Liver (tissue), 9 donors: ENCODE data around the gene THADA. TPM values are rescaled to one million over a fixed set of nuclear protein-coding genes. Genes with fewer than 3 reads are reported as not detected.

Experiments used
- DNase-seq: peaks from one replicate; pipeline ENCODE4 v3.0.0-alpha.2; 2017; ENCODE audit warnings: low spot score
- H3K27ac ChIP-seq, 2 donors: one replicate each; pipeline ENCODE4 v1.7.0; 2013; ENCODE audit warnings: inconsistent platforms in 2 of 2, low read length in 2 of 2, control low read depth in 1 of 2, low read depth in 1 of 2, mild to moderate bottlenecking in 1 of 2
- H3K27me3 ChIP-seq, 4 donors: one replicate each; pipeline versions ENCODE4 v1.6.1 to v1.7.0; 2013; ENCODE audit warnings: low read length in 3 of 4, inconsistent platforms in 1 of 4, mild to moderate bottlenecking in 1 of 4, moderate library complexity in 1 of 4; ENCODE audit not compliant: control insufficient read depth in 4 of 4, insufficient read depth in 4 of 4
- H3K36me3 ChIP-seq, 4 donors: one replicate each; pipeline versions ENCODE4 v1.6.1 to v1.7.0; 2013; ENCODE audit warnings: low read length in 3 of 4, mild to moderate bottlenecking in 3 of 4, low read depth in 1 of 4, moderate library complexity in 1 of 4; ENCODE audit not compliant: control insufficient read depth in 4 of 4, insufficient read depth in 3 of 4
- H3K4me1 ChIP-seq, 4 donors: one replicate each; pipeline versions ENCODE4 v1.6.1 to v1.7.0; 2013; ENCODE audit warnings: low read length in 3 of 4, mild to moderate bottlenecking in 3 of 4, moderate library complexity in 1 of 4; ENCODE audit not compliant: control insufficient read depth in 4 of 4, insufficient read depth in 4 of 4
- H3K4me3 ChIP-seq, 3 donors: one replicate each; pipeline versions ENCODE4 v1.6.1 to v1.7.0; 2013; ENCODE audit warnings: low read length in 3 of 3, control low read depth in 1 of 3, low read depth in 1 of 3, mild to moderate bottlenecking in 1 of 3
- H3K9ac ChIP-seq, 2 donors: one replicate each; pipeline ENCODE4 v1.7.0; 2013; ENCODE audit warnings: low read length in 2 of 2, mild to moderate bottlenecking in 2 of 2, moderate library complexity in 2 of 2, control low read depth in 1 of 2, low read depth in 1 of 2
- H3K9me3 ChIP-seq, 4 donors: one replicate each; pipeline versions ENCODE4 v1.6.1 to v1.7.0; 2013; ENCODE audit warnings: low read length in 3 of 4; ENCODE audit not compliant: control insufficient read depth in 4 of 4
- EGR1 ChIP-seq, 2 donors: IDR thresholded peaks; 2 replicates each; pipeline ENCODE4 v1.6.1; 2016 to 2018; ENCODE audit warnings: antibody characterized with exemption in 2 of 2, low read depth in 2 of 2
- FOXA1 ChIP-seq: IDR thresholded peaks from 2 replicates; pipeline ENCODE4 v1.6.1; 2016; ENCODE audit warnings: antibody characterized with exemption
- FOXA2 ChIP-seq: IDR thresholded peaks from 2 replicates; pipeline ENCODE4 v1.6.1; 2016; ENCODE audit warnings: antibody characterized with exemption
- GABPA ChIP-seq, 2 donors: IDR thresholded peaks in 1 of 2; conservative IDR thresholded peaks in 1 of 2; 2 replicates each; pipeline ENCODE4 v1.6.1; 2016; ENCODE audit warnings: antibody characterized with exemption in 2 of 2, mild to moderate bottlenecking in 1 of 2, moderate library complexity in 1 of 2
- HNF4A ChIP-seq, 2 donors: conservative IDR thresholded peaks; 2 replicates each; pipeline ENCODE4 v1.6.1; 2016; ENCODE audit warnings: antibody characterized with exemption in 2 of 2, mild to moderate bottlenecking in 2 of 2
- HNF4G ChIP-seq: IDR thresholded peaks from 2 replicates; pipeline ENCODE4 v1.6.1; 2016; ENCODE audit warnings: antibody characterized with exemption
- JUND ChIP-seq, 2 donors: IDR thresholded peaks; 2 replicates each; pipeline ENCODE4 v1.6.1; 2016; ENCODE audit warnings: antibody characterized with exemption in 2 of 2
- MAX ChIP-seq: IDR thresholded peaks from 2 replicates; pipeline ENCODE4 v1.6.1; 2016; ENCODE audit warnings: antibody characterized with exemption
- NR2F2 ChIP-seq: IDR thresholded peaks from 2 replicates; pipeline ENCODE4 v1.6.1; 2016; ENCODE audit warnings: antibody characterized with exemption
- RAD21 ChIP-seq, 2 donors: IDR thresholded peaks; 2 replicates each; pipeline ENCODE4 v1.6.1; 2016; ENCODE audit warnings: antibody characterized with exemption in 2 of 2, mild to moderate bottlenecking in 2 of 2
- RXRA ChIP-seq, 2 donors: IDR thresholded peaks; 2 replicates each; pipeline ENCODE4 v1.6.1; 2017 to 2018; ENCODE audit warnings: antibody characterized with exemption in 2 of 2, mild to moderate bottlenecking in 1 of 2
- SP1 ChIP-seq: IDR thresholded peaks from 2 replicates; pipeline ENCODE4 v1.6.1; 2018; ENCODE audit warnings: antibody characterized with exemption, mild to moderate bottlenecking
- TAF1 ChIP-seq: conservative IDR thresholded peaks from 2 replicates; pipeline ENCODE4 v1.6.1; 2016; ENCODE audit warnings: antibody characterized with exemption, mild to moderate bottlenecking
- YY1 ChIP-seq: IDR thresholded peaks from 2 replicates; pipeline ENCODE4 v1.6.1; 2016; ENCODE audit warnings: antibody characterized with exemption, mild to moderate bottlenecking
- WGBS: extraction: QIAGEN DNeasy Blood & Tissue Kit; methylation state at CpG from one replicate; pipeline ENCODE4 v1.1.7; 2013; 5-methylcytosine and 5-hydroxymethylcytosine counted together
- polyA plus RNA-seq, 2 donors: library from polyadenylated mRNA; stranded (reverse) in 1 of 2; unstranded in 1 of 2; fragments of 200-250 nt in 1 of 2; fragments of >200 nt in 1 of 2; fragmentation: Nextera tagmentation in 1 of 2; extraction: Ambion mirVana in 1 of 2; gene quantifications; one replicate each; pipeline versions ENCODE4 v1.2.1 to v1.2.3, GENCODE V29; 2013 to 2015
- total RNA-seq, 2 donors: library from RNA; depleted of rRNA; stranded (reverse); fragments of >200 nt; gene quantifications; one replicate each; pipeline ENCODE4 v1.2.3, GENCODE V29; 2014
- TF ChIP-seq, protein P1 (sequence below): fragments of 150-350 bp; IDR thresholded peaks from 2 replicates; pipeline ENCODE4 v1.5.1; 2017; ENCODE audit warnings: improper control_type of control experiment, low read depth, low read length; ENCODE audit not compliant: missing input control
- TF ChIP-seq, protein P2 (sequence below): IDR thresholded peaks from 2 replicates; pipeline ENCODE4 v1.6.1; 2016; ENCODE audit warnings: antibody characterized with exemption
- TF ChIP-seq, protein P3 (sequence below): IDR thresholded peaks from 2 replicates; pipeline ENCODE4 v1.6.1; 2016; ENCODE audit warnings: antibody characterized with exemption
- donor health status: healthy.
- donor health status: healthy.
- donor health status: healthy.
- donor health status: healthy.
- donor health status: healthy.

Gene THADA
- total and polyA plus RNA-seq, 4 donors, result 12.0 to 37.2 (median 22.3) TPM

DNA sequence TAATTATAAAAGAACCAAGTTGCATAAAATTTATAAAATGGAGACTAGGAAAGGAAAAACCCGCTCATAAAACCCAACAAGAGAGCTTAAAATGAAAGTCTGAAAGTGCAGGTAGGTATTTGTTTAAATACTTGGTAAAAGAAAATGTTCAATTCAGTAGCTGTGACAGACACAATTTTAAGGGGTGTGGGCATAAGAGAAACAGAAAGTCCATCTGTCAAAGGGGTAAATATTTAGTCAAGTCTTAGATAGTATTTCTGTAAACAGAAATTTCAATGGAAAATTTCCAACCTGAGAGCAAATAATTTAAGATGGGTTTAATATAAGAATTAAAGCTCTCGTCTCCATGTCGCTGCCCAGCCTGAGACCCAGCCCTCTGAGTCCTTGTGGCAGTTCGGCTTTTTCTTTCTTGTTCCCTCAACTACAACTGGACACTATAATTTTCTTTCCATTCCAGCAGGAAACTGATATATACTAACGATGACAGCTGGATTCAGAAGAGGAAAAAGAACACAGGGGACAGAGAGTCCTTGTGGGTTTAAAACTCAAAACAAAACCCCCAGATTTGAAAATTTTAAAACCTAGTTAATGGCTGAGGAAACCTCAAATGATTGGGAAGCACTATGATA lies 281.4 kb downstream of the THADA start:
- Histone ChIP-seq H3K4me1 (peaks cover 4 to 39% (median 27%) of the 10 kb centered on the region in 4 donors), H3K27ac (peak overlapping the region; percentile 29 to 53), H3K36me3 (no peaks in the 10 kb centered on the region), H3K4me3 (no peak overlapping the region), H3K27me3 (no peaks in the 10 kb centered on the region), H3K9ac (peak overlapping the region in 1 of 2 donors; percentile 73), H3K9me3 (no peaks in the 10 kb centered on the region)
- DNase-seq, result no peak
- no peak for TF ChIP-seq HNF4G
- peak; percentile 37 for TF ChIP-seq YY1
- TF ChIP-seq, protein P1, sequence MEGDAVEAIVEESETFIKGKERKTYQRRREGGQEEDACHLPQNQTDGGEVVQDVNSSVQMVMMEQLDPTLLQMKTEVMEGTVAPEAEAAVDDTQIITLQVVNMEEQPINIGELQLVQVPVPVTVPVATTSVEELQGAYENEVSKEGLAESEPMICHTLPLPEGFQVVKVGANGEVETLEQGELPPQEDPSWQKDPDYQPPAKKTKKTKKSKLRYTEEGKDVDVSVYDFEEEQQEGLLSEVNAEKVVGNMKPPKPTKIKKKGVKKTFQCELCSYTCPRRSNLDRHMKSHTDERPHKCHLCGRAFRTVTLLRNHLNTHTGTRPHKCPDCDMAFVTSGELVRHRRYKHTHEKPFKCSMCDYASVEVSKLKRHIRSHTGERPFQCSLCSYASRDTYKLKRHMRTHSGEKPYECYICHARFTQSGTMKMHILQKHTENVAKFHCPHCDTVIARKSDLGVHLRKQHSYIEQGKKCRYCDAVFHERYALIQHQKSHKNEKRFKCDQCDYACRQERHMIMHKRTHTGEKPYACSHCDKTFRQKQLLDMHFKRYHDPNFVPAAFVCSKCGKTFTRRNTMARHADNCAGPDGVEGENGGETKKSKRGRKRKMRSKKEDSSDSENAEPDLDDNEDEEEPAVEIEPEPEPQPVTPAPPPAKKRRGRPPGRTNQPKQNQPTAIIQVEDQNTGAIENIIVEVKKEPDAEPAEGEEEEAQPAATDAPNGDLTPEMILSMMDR, result no peak
- TF ChIP-seq FOXA1, result no peak
- TF ChIP-seq SP1, result peak; percentile 16
- peak; percentile 18 to 43 for TF ChIP-seq HNF4A (conservative IDR thresholded peaks at IDR 0.05)
- peak in 1 of 2 donors; percentile 17 for TF ChIP-seq RXRA (IDR thresholded peaks at IDR 0.05)
- 34% methylated on average over 5 of the region's 5 CpGs for WGBS

- no peak for DNase-seq
- no peak for TF ChIP-seq FOXA2
- no peak for TF ChIP-seq JUND (IDR thresholded peaks at IDR 0.05)
- TF ChIP-seq EGR1 (IDR thresholded peaks at IDR 0.05; ENCODE audit: low read depth in 2 of 2), result no peak
- TF ChIP-seq, protein P2, sequence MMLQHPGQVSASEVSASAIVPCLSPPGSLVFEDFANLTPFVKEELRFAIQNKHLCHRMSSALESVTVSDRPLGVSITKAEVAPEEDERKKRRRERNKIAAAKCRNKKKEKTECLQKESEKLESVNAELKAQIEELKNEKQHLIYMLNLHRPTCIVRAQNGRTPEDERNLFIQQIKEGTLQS, result no peak
- TF ChIP-seq, protein P3, sequence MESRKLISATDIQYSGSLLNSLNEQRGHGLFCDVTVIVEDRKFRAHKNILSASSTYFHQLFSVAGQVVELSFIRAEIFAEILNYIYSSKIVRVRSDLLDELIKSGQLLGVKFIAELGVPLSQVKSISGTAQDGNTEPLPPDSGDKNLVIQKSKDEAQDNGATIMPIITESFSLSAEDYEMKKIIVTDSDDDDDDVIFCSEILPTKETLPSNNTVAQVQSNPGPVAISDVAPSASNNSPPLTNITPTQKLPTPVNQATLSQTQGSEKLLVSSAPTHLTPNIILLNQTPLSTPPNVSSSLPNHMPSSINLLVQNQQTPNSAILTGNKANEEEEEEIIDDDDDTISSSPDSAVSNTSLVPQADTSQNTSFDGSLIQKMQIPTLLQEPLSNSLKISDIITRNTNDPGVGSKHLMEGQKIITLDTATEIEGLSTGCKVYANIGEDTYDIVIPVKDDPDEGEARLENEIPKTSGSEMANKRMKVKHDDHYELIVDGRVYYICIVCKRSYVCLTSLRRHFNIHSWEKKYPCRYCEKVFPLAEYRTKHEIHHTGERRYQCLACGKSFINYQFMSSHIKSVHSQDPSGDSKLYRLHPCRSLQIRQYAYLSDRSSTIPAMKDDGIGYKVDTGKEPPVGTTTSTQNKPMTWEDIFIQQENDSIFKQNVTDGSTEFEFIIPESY, result no peak
- no peak for TF ChIP-seq RAD21 (IDR thresholded peaks at IDR 0.05)
Measured at GRCh38 chr2:43313642-43314017, 282.2 kb downstream of the THADA start.

DNA sequence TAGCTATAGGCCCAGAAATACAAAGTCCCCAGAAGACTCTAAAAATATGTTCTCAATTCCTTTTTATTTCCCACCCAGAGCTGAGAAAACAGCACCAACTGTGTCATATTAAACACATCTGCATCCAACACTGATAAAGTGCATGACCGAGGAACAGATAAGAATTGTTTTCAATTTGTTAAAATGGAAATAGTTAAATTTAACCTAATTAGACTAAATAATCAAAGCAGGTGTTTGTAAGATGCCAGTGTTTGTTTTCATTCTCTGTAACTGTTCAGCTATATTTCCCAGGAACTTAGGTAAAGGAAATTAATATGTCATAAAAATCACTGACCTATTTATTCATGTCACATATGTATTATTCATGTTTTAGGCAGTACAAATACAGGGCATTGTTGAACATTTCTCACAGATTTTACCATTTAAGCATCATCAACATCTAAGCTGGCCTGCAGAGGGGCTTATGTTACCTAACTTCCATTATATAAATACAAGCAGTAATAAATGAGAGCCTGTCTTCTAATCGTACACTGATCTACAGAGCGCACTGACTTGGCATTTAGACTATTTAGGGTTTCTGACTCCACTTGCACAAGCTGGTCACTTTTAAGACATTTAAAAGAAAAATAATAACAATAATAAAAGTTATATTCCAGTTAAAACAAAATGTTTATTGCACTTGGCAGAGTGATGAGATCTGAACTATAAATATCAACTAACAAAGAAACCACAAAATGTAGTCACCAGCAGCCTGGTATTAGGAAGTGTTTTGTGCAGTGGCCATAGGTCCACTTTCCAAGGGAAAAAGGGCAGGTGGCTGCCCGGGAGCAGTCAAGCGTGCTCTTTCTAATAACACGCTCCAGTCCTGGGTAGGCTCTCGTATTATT lies 282.8 kb downstream of the THADA start:
- no peak for DNase-seq
- H3K4me3 ChIP-seq, result no peak overlapping the region
- H3K27ac ChIP-seq, result peak overlapping the region; percentile 49 to 55
- WGBS, result 75% methylated on average over 7 of the region's 7 CpGs
- H3K9me3 ChIP-seq, result no peaks in the 10 kb centered on the region
- no peak for TF ChIP-seq NR2F2
- no peak for TF ChIP-seq MAX
- no peak for TF ChIP-seq TAF1
- TF ChIP-seq FOXA2, result no peak
- TF ChIP-seq, protein P3, result no peak
- no peak for TF ChIP-seq GABPA (IDR thresholded peaks at IDR 0.05 in 1 of 2, conservative IDR thresholded peaks at IDR 0.05 in 1 of 2)
- no peak for TF ChIP-seq JUND (IDR thresholded peaks at IDR 0.05)
- TF ChIP-seq, protein P1, result no peak
- no peak for TF ChIP-seq HNF4G
- no peak for TF ChIP-seq RXRA (IDR thresholded peaks at IDR 0.05)
- no peaks in the 10 kb centered on the region for H3K27me3 ChIP-seq
- H3K4me1 ChIP-seq, result peaks cover 4 to 36% (median 27%) of the 10 kb centered on the region in 4 donors
- H3K36me3 ChIP-seq, result no peaks in the 10 kb centered on the region
- H3K9ac ChIP-seq, result no peak overlapping the region

More at GRCh38 chr2:43313642-43314017, 282.2 kb downstream of the THADA start:
- WGBS, result 95% methylated on average over 6 of the region's 6 CpGs
- H3K4me3 ChIP-seq, result no peak overlapping the region
- H3K36me3 ChIP-seq, result no peaks in the 10 kb centered on the region
- no peaks in the 10 kb centered on the region for H3K27me3 ChIP-seq
- H3K27ac ChIP-seq, result peak overlapping the region; percentile 29 to 53
- no peaks in the 10 kb centered on the region for H3K9me3 ChIP-seq
- no peak overlapping the region for H3K9ac ChIP-seq
- H3K4me1 ChIP-seq, result peaks cover 4 to 36% (median 27%) of the 10 kb centered on the region in 4 donors
